HEK293T (cell line): ENCODE results near the gene CDH4.

Experiments
- BHLHE40 ChIP-seq: fragments of 450-650 bp; IDR thresholded peaks from 2 replicates; pipeline ENCODE4 v1.6.1; 2016; ENCODE audit warnings: mild to moderate bottlenecking, moderate library complexity, borderline replicate concordance
- CTBP1 ChIP-seq: fragments of 450-650 bp; IDR thresholded peaks from 2 replicates; pipeline ENCODE4 v1.6.1; 2016; ENCODE audit warnings: borderline replicate concordance
- FOXM1 ChIP-seq: fragments of 450-650 bp; IDR thresholded peaks from 2 replicates; pipeline ENCODE4 v1.6.1; 2017; ENCODE audit warnings: mild to moderate bottlenecking, borderline replicate concordance
- L3MBTL2 ChIP-seq: fragments of 450-650 bp; conservative IDR thresholded peaks from 2 replicates; pipeline ENCODE4 v1.6.1; 2016; ENCODE audit warnings: mild to moderate bottlenecking
- SUZ12 ChIP-seq: fragments of 450-650 bp; IDR thresholded peaks from 2 replicates; pipeline ENCODE4 v1.6.1; 2016; ENCODE audit warnings: mild to moderate bottlenecking
- TARDBP ChIP-seq: fragments of 450-650 bp; IDR thresholded peaks from 2 replicates; pipeline ENCODE4 v1.6.1; 2016
- TF ChIP-seq, protein P1 (sequence below): fragments of 450-650 bp; IDR thresholded peaks from 2 replicates; pipeline ENCODE4 v1.6.1; 2016

DNA sequence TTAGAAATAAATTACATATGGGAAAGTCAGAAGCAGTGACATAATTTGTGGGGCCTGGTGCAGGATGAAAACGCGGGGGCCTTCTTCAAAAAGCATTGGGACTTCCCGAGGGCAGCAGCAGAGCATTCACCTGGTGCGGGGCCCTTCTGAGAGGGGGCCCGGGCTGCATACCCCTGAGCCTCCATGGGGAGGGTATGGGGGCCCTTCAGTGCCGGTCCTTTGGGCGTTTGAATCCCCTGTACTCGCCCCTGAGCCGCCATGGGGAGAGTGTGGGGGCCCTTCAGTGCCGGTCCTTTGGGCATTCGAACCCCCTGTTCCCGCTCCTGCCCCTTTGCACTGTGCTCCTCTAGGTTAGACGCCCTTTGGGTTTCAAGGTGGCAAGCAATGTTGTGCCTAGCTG is 283.5 kb downstream of the CDH4 start:
- no peak for TF ChIP-seq L3MBTL2
- no peak for TF ChIP-seq BHLHE40
- no peak for TF ChIP-seq FOXM1
- no peak for TF ChIP-seq TARDBP
- TF ChIP-seq, protein P1, sequence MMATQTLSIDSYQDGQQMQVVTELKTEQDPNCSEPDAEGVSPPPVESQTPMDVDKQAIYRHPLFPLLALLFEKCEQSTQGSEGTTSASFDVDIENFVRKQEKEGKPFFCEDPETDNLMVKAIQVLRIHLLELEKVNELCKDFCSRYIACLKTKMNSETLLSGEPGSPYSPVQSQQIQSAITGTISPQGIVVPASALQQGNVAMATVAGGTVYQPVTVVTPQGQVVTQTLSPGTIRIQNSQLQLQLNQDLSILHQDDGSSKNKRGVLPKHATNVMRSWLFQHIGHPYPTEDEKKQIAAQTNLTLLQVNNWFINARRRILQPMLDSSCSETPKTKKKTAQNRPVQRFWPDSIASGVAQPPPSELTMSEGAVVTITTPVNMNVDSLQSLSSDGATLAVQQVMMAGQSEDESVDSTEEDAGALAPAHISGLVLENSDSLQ: no peak
- no peak for TF ChIP-seq SUZ12
- TF ChIP-seq CTBP1: no peak
